ENCODE results near the gene SLC8A1.

GRCh38 chr2:40150266-40150665, 301.6 kb downstream of the SLC8A1 start:
- TF ChIP-seq CTCF (IDR thresholded peaks at IDR 0.05) (no peak), POLR2AphosphoS5 (IDR thresholded peaks at IDR 0.05) (no peak), POLR2A (IDR thresholded peaks at IDR 0.05) (no peak)
